GM12891 (cell line): Measurements from ENCODE around the gene MCUR1.

Experiments used
- POLR2A ChIP-seq: IDR thresholded peaks from 2 replicates; pipeline ENCODE4 v1.6.1; 2011; ENCODE audit warnings: low read depth, low read length, control low read depth
- POLR2AphosphoS5 ChIP-seq: IDR thresholded peaks from 2 replicates; pipeline ENCODE4 v1.6.1; 2011; ENCODE audit warnings: low read depth, low read length, control low read depth

GRCh38 chr6:13754644-13755043 is 59.7 kb downstream of the MCUR1 start:
- no peak for TF ChIP-seq POLR2A
- no peak for TF ChIP-seq POLR2AphosphoS5
